Measurements from ENCODE around the gene NATD1. TPM values are rescaled to one million over a fixed set of nuclear protein-coding genes. Genes with fewer than 3 reads are reported as not detected.
A peak's percentile ranks its signal among the peaks of the same experiment; 100 is the strongest.
"Not testable (repeated sequence)": the region's sequence is repeated elsewhere in the genome, so short reads cannot be mapped to it uniquely, and the experiment has no call there.

Gene NATD1
- total and polyA plus RNA-seq, 2 of the 8 experiments (the other 6 are each of a cell fraction or from before 2014, with no cell fraction given), result 5.4 to 8.4 TPM

- TF ChIP-seq CTCF (IDR thresholded peaks at IDR 0.05; ENCODE audit: control extremely low read depth in 1 of 3, insufficient read depth in 1 of 3, low read depth in 1 of 3, low read length in 3 of 3) (no peak), POLR2AphosphoS5 (IDR thresholded peaks at IDR 0.05; ENCODE audit: low read depth, low read length) (no peak), RFX5 (IDR thresholded peaks at IDR 0.05; ENCODE audit: borderline replicate concordance, low read depth, low read length) (no peak), BCL11A (IDR thresholded peaks at IDR 0.05; ENCODE audit: low read depth in 2 of 2, low read length in 2 of 2) (no peak), MAX (IDR thresholded peaks at IDR 0.05) (no peak)
Observed at GRCh38 chr17:21228111-21228510, 25.1 kb downstream of the NATD1 start (continued).

GRCh38 chr17:21227277-21227676 is 25.9 kb downstream of the NATD1 start:
- H3K4ac ChIP-seq (replicated peaks; ENCODE audit: insufficient read length, low read depth, low read length); H3K79me1 ChIP-seq (ENCODE audit: low read depth, low read length); FAIRE-seq; H3K4me3 ChIP-seq (ENCODE audit: extremely low read depth in 1 of 4, insufficient read depth in 2 of 4, low read depth in 3 of 4, low read length in 4 of 4); H4K20me1 ChIP-seq (replicated peaks in 1 of 2; ENCODE audit: control insufficient read depth in 1 of 2, insufficient read depth in 2 of 2, low read length in 2 of 2); H2BK12ac ChIP-seq (ENCODE audit: low read depth, low read length); H3K27ac ChIP-seq (ENCODE audit: low read depth, low read length); H3K23me2 ChIP-seq (ENCODE audit: low read depth, low read length); H2BK120ac ChIP-seq (replicated peaks; ENCODE audit: low read depth, low read length); H2BK5ac ChIP-seq (ENCODE audit: low read depth, low read length); H3K36me3 ChIP-seq (ENCODE audit: control insufficient read depth in 2 of 4, insufficient read depth in 4 of 4, low read length in 3 of 4); H3K9me3 ChIP-seq (ENCODE audit: insufficient read depth in 2 of 2, low read depth in 1 of 2, low read length in 1 of 2); H4K8ac ChIP-seq (ENCODE audit: extremely low read depth, insufficient read depth, low read length); DNase-seq (ENCODE audit: low read depth in 1 of 2, low spot score in 2 of 2); H3K23ac ChIP-seq (ENCODE audit: insufficient read length); H3K27me3 ChIP-seq (replicated peaks in 1 of 4; ENCODE audit: control insufficient read depth in 3 of 4, extremely low read depth in 1 of 4, insufficient read depth in 3 of 4, low read length in 3 of 4); H2AK5ac ChIP-seq (ENCODE audit: low read depth, low read length); H3K9ac ChIP-seq (replicated peaks in 1 of 4; ENCODE audit: extremely low read depth in 1 of 4, low read depth in 3 of 4, low read length in 3 of 4); H3K4me1 ChIP-seq (replicated peaks in 1 of 4; ENCODE audit: control insufficient read depth in 3 of 4, insufficient read depth in 4 of 4, low read length in 3 of 4); H3K79me2 ChIP-seq (ENCODE audit: control insufficient read depth in 1 of 2, insufficient read depth in 2 of 2, low read length in 2 of 2); H2BK20ac ChIP-seq (ENCODE audit: low read length); H3K56ac ChIP-seq (replicated peaks; ENCODE audit: insufficient read length, low read depth, low read length); H2AFZ ChIP-seq (ENCODE audit: low read length); H4K5ac ChIP-seq (ENCODE audit: insufficient read length, low read depth, low read length); H3K14ac ChIP-seq (ENCODE audit: insufficient read length); H3K4me2 ChIP-seq (ENCODE audit: insufficient read depth in 1 of 2, low read depth in 2 of 2, low read length in 2 of 2); H3K18ac ChIP-seq (ENCODE audit: extremely low read depth, low read length); H4K91ac ChIP-seq (replicated peaks; ENCODE audit: insufficient read length, low read length): not testable (repeated sequence)
- H2BK15ac ChIP-seq (ENCODE audit: low read length), result peak overlapping the region; percentile 88; the same call in 1 of the 2 replicates
- ChIA-PET POLR2A (ENCODE audit: partially characterized antibody) (interaction anchor here (1.1 kb wide), 2 partner anchors 14 to 43 kb away, joined by 3 read pairs; no protein-coding TSS in a partner anchor), CTCF (ENCODE audit: partially characterized antibody) (interaction anchor here (1.0 kb wide), 1 partner anchor 98 kb away, joined by 4 read pairs; no protein-coding TSS in a partner anchor)
- 93% methylated on average over 11 of the region's 11 CpGs; no CpG with 5 or more reads in 1 of the 2 experiments for WGBS, 2 experiments (ENCODE audit: extremely low coverage in 1 of 2, insufficient coverage in 1 of 2, insufficient read length in 1 of 2, insufficient replicate concordance in 2 of 2, low coverage in 1 of 2, low lambda C conversion rate in 2 of 2, missing lambda C conversion rate in 1 of 2)
